Activated CD4-positive, alpha-beta T cell treated with anti-CD3 and anti-CD28 coated beads, Interleukin-2, amount 50 U/mL, for 48 hours (primary cell): ENCODE results near the gene UAP1L1.
"Not testable (repeated sequence)": the region's sequence is repeated elsewhere in the genome, so short reads cannot be mapped to it uniquely, and the experiment has no call there.

Source experiments
- DNase-seq, 2 experiments: peaks; one replicate each; pipeline ENCODE4 v3.0.0-alpha.2; 2020

The UAP1L1 gene, protein sequence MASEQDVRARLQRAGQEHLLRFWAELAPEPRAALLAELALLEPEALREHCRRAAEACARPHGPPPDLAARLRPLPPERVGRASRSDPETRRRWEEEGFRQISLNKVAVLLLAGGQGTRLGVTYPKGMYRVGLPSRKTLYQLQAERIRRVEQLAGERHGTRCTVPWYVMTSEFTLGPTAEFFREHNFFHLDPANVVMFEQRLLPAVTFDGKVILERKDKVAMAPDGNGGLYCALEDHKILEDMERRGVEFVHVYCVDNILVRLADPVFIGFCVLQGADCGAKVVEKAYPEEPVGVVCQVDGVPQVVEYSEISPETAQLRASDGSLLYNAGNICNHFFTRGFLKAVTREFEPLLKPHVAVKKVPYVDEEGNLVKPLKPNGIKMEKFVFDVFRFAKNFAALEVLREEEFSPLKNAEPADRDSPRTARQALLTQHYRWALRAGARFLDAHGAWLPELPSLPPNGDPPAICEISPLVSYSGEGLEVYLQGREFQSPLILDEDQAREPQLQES

GRCh38 chr9:137077010-137077747 lies at the start of gene UAP1L1:
TSS of gene UAP1L1 (plus strand) at chr9:137077517. CDS start at chr9:137077533, 16 bp downstream.
- DNase-seq, result peak; percentile 54 to 62

GRCh38 chr9:137028263-137029057 lies 48.9 kb upstream of the UAP1L1 start:
- DNase-seq, result peak; percentile 73 to 78

DNA sequence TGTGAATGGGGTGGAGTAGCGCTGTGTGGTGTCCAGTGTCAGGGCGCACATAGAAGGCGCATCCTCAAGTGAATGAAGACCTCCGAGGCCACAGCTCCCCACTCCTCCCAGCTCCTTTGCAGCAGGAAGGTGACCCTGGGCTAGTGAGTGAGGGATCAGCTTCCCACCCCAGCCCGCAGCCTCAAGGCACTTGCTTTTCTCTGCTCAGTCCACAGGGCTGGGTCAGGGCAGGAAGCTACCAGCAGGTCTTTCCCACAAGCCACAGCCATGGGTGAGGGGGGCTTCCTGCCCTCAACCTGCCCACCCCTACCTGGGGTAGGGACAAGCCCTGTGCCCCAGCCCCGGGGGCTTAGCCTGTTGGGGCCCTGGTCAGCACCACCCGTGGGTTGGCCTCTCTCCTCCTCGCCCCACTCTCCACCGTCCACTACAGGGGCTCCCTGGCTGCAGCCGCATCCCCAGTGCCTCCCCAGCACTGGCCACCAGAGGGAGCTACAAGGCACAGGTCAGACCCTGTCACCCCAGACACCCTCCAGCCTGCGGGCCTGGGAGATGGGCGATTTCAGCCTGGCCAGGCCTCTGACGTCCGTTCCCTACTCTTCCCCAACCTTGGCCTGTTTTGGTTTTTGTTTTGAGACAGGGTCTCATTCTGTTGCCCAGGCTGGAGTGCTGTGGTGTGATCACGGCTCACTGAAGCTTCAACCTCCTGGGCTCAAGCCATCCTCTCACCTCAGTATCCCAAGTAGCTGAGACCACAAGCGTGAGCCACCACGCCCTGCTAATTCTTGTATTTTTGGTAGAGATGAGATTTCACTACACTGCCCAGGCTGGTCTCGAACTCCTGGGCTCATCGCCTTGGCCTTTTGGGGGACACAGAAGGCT lies 48.0 kb upstream of the UAP1L1 start:
- peak; percentile 86 to 89 for DNase-seq

DNA sequence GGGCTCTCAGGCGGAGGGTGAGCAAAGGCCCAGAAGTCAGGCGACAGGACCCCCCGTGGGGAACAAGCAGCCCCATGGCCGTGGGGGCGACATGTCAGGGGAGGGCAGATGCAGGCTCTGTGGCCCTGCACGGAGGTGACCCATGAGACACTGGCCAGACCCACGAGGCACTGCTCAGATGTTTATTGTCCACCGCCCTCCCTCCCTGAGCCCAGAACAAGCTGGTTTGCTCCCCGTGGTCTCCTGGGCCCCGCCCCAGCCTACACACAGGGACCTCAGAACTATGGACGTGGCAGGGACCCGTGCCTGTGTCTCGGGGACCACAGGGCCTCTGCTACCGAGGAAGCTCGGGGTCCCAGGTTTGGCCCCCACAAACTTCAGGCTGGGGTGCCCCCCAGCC lies 47.3 kb upstream of the UAP1L1 start:
- peak in 1 of 2 experiments; percentile 25 for DNase-seq

DNA sequence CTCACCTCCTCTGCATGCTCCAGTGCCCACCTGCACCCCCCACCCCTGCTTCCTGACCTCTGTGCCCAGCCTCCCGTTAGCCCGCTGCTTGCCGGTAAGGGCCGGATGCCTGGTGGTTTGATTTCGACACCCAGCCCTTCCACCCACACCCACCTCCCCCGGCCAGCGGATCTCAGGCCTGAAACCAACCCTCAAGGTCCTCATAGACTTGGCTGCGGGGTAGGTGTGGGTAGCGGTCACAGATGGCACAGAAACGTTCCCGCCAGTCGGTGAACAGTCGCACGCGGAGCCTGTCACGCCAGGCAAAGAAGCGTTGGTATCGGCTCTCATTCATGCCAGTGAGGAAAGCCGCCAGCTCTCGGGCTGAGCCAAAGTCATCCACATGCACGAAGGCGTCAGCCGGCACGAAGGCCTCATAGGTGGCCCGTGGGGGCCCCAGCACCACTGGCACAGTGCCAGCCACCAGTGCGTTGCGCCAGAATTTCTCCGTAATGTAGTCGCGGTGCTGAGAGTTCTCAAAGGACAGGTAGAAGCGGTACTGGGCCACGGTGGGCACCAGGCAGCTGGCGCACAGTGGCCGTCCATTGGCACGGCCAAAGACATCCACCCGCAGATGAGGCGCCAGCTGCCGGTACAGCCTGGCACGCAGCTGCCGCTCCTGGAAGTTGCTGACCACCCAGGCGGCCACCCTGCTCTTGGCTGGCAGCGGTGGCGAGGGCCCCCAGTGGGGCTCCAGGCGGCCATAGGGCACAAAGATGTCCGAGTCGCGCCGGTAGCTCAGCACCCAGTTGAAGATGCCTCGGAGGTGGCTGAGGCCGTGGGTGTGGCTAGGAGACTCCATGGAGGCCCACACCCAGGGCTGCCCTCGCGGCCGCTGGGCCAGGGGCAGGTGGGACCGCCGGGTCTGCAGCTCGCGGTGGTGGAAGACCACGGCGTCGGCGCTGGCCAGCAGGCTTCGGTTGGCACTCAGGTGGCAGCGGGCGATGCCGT lies 46.5 kb upstream of the UAP1L1 start:
- DNase-seq, result peak; percentile 71 to 77

GRCh38 chr9:137031904-137032640 lies 45.2 kb upstream of the UAP1L1 start, which contains the start of gene FUT7:
TSS of gene FUT7 (minus strand) at chr9:137032088. CDS start at chr9:137031991, 97 bp downstream.
- DNase-seq, result peak; percentile 55 to 67

DNA sequence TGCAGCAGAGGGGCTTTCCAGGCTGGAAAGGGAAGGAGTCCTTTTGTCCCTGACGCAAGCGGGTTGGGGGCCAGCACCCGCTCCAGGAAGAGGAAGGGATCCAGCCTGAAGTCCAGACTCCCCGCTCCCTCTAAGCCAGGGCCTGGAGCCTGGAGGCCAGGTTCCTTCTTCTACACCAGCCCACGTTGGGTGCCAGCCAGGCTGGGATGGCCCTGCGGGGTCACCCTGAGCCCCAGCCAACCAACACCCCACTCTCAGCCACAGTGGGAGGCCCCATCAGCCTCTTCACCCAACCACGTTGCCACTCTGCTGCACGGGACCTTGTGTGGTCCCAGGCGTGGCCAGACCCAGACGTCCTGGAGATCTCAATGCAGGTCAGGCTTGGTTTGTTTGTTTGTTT lies 44.5 kb upstream of the UAP1L1 start:
- no peak for DNase-seq

DNA sequence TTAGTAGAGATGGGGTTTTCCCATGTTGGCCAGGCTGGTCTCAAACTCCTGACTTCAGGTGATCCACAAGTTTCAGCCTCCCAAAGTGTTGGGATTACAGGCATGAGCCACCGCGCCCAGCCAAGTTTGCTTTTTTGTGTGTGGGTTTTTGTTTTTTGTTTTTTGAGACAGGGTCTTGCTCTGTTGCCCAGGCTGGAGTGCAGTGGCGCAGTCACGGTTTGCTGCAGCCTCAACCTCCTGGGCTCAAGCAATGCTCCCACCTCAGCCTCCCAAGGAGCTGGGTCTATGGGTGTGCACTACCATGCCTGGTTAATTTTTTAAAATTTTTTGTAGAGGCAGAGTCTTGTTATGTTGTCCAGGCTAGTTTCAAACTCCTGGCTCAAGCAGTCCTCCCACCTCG lies 43.8 kb upstream of the UAP1L1 start:
- not testable (repeated sequence) for DNase-seq

DNA sequence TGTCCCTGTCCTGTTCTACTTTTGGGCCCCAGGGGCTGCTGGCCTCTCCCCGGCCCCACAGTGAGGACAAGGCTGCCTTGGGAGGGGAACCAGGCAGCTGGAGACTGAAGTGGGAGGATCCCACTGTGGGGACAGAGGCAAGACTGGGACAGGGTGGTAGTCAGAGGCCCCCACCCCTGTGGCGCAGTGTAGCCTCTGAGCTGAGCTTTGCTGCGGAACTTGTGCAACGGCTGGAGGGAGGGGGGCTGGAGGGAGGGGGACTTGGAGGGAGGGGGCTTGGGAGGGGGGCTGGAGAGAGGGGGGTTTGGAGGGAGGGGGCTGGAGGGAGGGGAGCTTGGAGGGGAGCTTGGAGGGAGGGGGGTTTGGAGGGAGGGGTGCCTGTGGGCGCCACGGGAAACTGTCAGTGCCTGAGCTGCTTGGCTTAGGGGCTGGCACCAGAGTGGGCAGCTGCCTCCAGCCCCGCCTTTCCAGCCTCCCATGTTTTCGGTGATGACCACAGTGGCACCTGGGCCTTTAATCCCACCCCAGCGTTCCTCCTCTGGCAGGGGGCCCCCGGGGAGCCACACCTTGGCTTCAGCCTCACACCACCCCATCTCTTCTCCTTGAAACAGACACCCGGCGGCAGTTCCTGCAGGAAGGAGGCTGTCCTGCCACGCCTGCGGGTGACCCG lies 43.1 kb upstream of the UAP1L1 start:
- no peak for DNase-seq

DNA sequence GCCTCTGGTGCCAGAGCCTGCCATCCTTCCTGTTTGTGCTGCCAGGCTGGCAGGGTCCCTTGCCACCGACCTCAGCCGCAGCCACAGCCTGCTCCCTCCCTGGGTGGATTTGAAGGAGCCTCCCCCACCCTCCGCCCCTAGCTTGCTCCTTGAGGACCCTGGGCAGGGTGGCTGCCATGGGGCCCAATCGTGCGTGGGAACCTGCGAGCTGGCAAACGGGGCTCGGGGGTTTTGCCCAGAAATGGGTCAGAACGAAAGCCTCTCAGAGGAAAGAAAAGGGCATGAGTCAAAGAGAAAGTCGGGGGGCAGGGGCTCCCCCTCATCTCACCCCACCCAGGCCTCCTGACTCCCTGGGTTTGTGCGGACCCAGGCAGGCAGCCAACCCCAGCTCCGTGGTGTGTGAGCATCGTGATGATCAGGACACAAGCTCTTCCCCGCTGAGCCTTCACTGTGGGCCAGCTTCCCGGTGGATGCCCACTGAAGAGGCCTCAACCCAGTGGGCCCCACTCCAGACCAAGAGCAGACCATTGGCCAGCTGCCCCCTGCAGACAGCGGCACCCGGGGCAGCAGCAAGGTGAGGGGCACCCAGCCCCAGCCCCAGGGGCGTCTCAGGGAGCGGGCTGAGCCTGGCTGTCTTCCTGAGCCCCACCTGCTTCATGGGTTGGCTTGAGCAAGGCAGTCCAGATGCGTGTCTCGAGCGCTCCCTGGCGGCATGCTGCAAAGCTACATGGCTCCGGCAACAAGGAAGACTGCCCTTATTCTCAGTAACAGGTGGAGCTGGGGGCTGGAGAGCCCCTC lies 42.4 kb upstream of the UAP1L1 start:
- peak; percentile 91 to 92 for DNase-seq

GRCh38 chr9:137035507-137035834 lies 41.8 kb upstream of the UAP1L1 start:
- DNase-seq, result no peak

GRCh38 chr9:137035937-137036336 lies 41.4 kb upstream of the UAP1L1 start:
- no peak for DNase-seq

GRCh38 chr9:137037035-137037434 lies 40.3 kb upstream of the UAP1L1 start:
- no peak for DNase-seq

GRCh38 chr9:137037483-137037882 lies 39.8 kb upstream of the UAP1L1 start:
- DNase-seq, result no peak

DNA sequence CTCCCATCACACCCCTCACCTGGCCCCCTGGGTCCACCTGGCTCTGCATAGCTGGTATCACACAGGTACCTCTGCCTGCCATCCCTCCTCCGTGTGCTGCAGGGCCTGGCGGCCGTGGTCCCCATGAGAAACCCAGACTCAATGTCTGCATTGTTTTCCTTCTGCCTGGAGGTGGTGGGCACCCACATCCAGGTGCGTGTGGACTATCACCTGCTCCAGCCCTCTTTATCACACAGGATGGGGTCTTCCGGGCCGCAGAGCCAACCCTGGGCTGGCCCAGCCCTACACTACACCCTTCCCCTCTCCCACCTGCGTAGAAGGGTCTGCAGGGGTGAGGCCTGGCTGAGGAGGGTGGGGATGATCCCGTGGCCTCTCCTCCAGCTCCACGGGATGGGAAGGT lies 38.4 kb upstream of the UAP1L1 start:
- no peak for DNase-seq

- DNase-seq, result no peak
These were observed 37.5 kb upstream of the UAP1L1 start for GRCh38 chr9:137039611-137040366.

DNA sequence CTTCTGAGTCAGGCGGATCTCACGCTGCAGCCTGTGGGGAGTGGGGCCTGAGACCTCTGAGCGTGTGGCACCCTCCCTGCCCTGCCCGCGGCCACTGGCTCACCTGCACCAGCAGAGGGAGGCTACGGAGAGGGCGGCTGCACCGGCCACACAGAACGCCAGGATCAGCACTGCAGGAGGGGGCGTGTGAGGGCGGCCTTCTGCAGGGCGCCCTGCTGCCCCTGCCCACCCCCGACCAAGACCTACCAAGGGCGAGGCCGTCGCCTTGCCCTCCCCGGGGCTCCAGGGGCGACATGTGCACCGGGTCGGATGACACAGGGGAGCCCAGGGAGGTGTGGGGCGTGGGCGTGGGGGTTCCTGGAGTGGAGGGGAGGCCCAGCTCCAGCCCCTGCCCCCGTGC lies 36.7 kb upstream of the UAP1L1 start:
- DNase-seq, result no peak

GRCh38 chr9:137041124-137041523 lies 36.2 kb upstream of the UAP1L1 start:
- DNase-seq, result no peak
